Omental fat pad (tissue), 4 donors: ENCODE results near the gene RSRC1. TPM values are rescaled to one million over a fixed set of nuclear protein-coding genes. Genes with fewer than 3 reads are reported as not detected.

Experiments used
- ATAC-seq: fragments of 150-250 bp; one replicate; pipeline ENCODE4 v1.9.1; 2016; ENCODE audit warnings: mild to moderate bottlenecking, moderate library complexity; ENCODE audit not compliant: low FRiP score
- DNase-seq: peaks from one replicate; pipeline ENCODE4 v3.0.0-alpha.2; 2019; ENCODE audit warnings: low spot score
- total RNA-seq, 4 donors: library from RNA; depleted of rRNA; stranded (reverse); fragments of >200 nt; gene quantifications; one replicate each; pipeline ENCODE4 v1.1.0, GENCODE V29; 2016
- TF ChIP-seq, protein P1 (sequence below), 3 donors: fragments of 450-650 bp; IDR thresholded peaks; one replicate each; pipeline ENCODE4 v1.5.1; 2016 to 2017; ENCODE audit warnings: antibody characterized with exemption in 3 of 3, mild to moderate bottlenecking in 3 of 3, moderate library complexity in 2 of 3

RSRC1 gene
- total RNA-seq, 4 donors from 2014 or later: 30.7 to 48.9 (median 40.9) TPM

DNA sequence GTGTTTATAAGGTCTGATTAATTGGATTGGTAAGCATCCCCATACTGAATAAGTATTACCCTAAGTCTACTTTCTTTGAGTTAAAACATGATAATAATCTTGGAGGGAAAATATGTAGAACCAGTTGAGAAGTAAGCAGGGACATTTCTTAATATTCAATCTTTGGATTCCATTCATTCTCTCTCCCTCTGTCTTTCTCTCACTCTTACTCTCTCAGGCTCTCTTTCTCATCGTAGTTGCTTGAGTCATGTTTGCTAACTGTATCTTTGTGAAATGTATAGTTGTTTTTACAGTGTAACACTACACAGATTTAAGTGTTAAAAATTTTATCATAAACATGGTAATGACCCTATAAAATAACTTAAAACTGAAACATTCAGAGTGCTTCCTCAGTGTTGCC, 163.8 kb downstream of the RSRC1 start:
- DNase-seq: no peak
- no peak for ATAC-seq
- TF ChIP-seq, protein P1, sequence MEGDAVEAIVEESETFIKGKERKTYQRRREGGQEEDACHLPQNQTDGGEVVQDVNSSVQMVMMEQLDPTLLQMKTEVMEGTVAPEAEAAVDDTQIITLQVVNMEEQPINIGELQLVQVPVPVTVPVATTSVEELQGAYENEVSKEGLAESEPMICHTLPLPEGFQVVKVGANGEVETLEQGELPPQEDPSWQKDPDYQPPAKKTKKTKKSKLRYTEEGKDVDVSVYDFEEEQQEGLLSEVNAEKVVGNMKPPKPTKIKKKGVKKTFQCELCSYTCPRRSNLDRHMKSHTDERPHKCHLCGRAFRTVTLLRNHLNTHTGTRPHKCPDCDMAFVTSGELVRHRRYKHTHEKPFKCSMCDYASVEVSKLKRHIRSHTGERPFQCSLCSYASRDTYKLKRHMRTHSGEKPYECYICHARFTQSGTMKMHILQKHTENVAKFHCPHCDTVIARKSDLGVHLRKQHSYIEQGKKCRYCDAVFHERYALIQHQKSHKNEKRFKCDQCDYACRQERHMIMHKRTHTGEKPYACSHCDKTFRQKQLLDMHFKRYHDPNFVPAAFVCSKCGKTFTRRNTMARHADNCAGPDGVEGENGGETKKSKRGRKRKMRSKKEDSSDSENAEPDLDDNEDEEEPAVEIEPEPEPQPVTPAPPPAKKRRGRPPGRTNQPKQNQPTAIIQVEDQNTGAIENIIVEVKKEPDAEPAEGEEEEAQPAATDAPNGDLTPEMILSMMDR (IDR thresholded peaks at IDR 0.05): no peak

GRCh38 chr3:158278187-158278586, 168.3 kb downstream of the RSRC1 start:
- ATAC-seq: no peak
- TF ChIP-seq, protein P1 (IDR thresholded peaks at IDR 0.05): no peak
- DNase-seq: no peak

DNA sequence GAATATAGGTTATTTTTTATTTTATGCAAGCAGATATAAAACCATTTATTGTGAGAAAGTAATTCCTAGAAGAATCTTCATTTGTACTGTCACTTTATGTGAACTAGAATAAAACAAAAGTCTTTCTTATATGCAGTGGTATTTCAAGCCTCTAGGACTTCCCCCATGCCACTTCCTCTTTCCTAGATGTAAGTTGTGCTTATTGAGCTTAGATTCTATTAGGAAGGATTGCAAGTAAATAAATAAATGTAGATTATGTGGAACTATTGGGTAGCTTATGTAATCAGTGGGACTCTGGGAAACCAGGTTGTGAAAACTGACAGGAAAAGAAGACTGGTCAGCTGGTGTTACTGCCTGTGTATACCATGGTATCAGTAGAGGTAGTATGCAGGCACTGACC, 169.7 kb downstream of the RSRC1 start:
- no peak for ATAC-seq
- no peak for DNase-seq
- TF ChIP-seq, protein P1 (IDR thresholded peaks at IDR 0.05): no peak

- no peak for ATAC-seq
- TF ChIP-seq, protein P1 (IDR thresholded peaks at IDR 0.05): no peak
- DNase-seq: no peak
These were observed 185.9 kb downstream of the RSRC1 start for GRCh38 chr3:158295771-158296170.

DNA sequence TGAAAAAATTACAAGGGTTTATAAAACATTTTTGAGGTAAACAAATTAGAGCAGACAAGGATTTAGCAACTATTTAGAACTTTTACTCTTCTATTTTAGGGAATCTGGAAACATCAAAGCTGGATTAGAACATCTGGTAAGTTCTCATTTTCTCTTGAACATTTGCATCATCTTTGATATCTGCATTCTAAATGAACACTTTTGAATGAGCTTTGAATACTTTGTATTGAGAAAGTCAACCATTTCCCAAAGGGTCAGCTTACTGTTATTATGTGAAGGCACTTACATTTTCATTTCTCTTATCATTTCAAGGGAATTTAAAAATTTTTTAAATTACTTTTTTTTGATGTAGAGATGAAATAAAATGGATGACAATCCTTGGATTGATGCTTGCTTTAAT, 188.1 kb downstream of the RSRC1 start:
- no peak for DNase-seq
- ATAC-seq: no peak

DNA sequence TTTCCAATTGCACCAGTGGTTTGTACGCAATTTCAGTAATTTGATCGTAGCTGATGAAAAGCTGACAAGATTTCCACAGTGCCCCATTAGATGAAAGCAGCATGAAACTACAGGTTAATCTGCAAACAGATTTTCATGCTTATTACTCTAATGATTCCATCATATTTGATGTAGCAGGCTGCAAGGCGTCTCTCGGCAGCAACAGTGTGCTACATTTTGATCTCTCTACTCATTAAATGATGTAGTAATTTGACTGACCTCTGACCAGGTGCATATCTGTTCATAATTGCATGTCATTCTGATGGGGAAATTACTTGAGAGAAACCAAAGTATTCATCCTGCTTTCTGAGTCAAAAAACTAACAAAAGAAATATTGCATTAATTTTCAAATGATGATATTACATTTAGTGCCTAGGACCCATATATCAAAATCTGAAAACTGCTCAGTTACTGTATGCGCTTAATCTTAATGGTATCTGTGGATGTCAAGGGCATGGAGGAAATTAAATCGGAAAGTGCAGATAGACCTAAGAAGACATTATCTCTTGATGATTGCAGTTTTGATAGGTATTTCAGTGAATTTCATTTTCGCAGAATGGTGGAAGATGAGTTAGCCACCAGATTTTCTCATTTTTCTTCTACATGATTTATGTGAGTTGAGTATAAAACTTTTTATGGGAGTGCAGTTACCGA, 198.5 kb downstream of the RSRC1 start:
- DNase-seq: no peak
- no peak for ATAC-seq
- TF ChIP-seq, protein P1 (IDR thresholded peaks at IDR 0.05): no peak

More for the DNA sequence above, 188.1 kb downstream of the RSRC1 start:
- TF ChIP-seq, protein P1 (IDR thresholded peaks at IDR 0.05): no peak

DNA sequence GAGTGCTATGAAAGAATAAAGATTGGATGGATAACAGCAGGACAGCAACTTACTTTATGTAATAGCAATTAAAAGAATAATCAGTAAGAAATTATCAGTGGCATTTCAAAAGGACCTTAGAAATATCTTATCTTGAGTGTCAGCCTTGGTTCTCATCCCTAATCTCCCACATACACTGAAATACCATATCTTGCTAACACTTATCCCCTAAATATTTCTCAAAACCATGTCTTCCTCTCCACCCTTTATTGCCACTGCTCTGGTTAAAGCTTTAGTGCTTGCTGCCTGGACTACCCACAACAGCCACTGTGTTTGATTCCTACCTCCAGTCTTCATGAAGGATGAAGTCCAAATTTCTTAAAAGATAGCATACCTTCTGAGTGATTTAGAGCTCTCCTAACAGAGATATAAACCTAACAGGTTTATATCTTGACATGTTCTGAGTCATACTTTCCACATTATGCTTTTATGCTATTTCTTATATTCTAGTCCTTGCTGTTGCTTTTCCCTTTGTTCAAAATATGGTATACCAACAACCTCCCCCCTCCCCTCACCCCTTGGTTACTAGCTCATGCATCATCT, 202.8 kb downstream of the RSRC1 start:
- TF ChIP-seq, protein P1 (IDR thresholded peaks at IDR 0.05): no peak
- no peak for DNase-seq
- no peak for ATAC-seq
